Neutrophil (primary cell): Measurements from ENCODE around the gene EFCAB5.
A peak's percentile ranks its signal among the peaks of the same experiment; 100 is the strongest.
"Not testable (repeated sequence)": the region's sequence is repeated elsewhere in the genome, so short reads cannot be mapped to it uniquely, and the experiment has no call there.

Source experiments
- H3K27ac ChIP-seq: fragments of 200-600 bp; sonication (generic); 2 replicates; pipeline ENCODE4 v1.5.1; 2016; ENCODE audit warnings: mild to moderate bottlenecking, moderate library complexity
- H3K27me3 ChIP-seq: fragments of 200-600 bp; sonication (generic); 2 replicates; pipeline ENCODE4 v1.6.0; 2016; ENCODE audit warnings: mild to moderate bottlenecking
- H3K36me3 ChIP-seq: fragments of 200-600 bp; sonication (generic); 2 replicates; pipeline ENCODE4 v1.5.1; 2017
- H3K4me1 ChIP-seq, 2 experiments: fragments of 200-600 bp in 1 of 2; sonication (generic) in 1 of 2; 1 replicate in 1 of 2; 2 replicates in 1 of 2; pipeline versions ENCODE4 v1.5.1 to v1.6.1; 2013 to 2016; ENCODE audit warnings: low read depth in 1 of 2, low read length in 1 of 2, mild to moderate bottlenecking in 1 of 2, moderate library complexity in 1 of 2; ENCODE audit not compliant: control insufficient read depth in 1 of 2, insufficient read depth in 1 of 2
- H3K4me3 ChIP-seq, 2 experiments: fragments of 200-600 bp in 1 of 2; sonication (generic) in 1 of 2; 1 replicate in 1 of 2; 2 replicates in 1 of 2; pipeline ENCODE4 v1.5.1; 2013 to 2016; ENCODE audit warnings: low read depth in 1 of 2, low read length in 1 of 2, mild to moderate bottlenecking in 1 of 2, moderate library complexity in 1 of 2
- H3K9me3 ChIP-seq: fragments of 200-600 bp; sonication (generic); 2 replicates; pipeline ENCODE4 v1.5.1; 2016
- TF ChIP-seq, protein P1 (sequence below): fragments of 200-600 bp; sonication (generic); IDR thresholded peaks from 2 replicates; pipeline ENCODE4 v1.5.1; 2016; ENCODE audit warnings: antibody characterized with exemption

Gene EFCAB5

GRCh38 chr17:29956225-29956624 lies 14.8 kb downstream of the EFCAB5 start:
- H3K36me3 ChIP-seq = no peaks in the 10 kb centered on the region
- no peak overlapping the region for H3K4me3 ChIP-seq
- peaks cover 8 to 12% of the 10 kb centered on the region in 2 experiments for H3K4me1 ChIP-seq
- TF ChIP-seq, protein P1, sequence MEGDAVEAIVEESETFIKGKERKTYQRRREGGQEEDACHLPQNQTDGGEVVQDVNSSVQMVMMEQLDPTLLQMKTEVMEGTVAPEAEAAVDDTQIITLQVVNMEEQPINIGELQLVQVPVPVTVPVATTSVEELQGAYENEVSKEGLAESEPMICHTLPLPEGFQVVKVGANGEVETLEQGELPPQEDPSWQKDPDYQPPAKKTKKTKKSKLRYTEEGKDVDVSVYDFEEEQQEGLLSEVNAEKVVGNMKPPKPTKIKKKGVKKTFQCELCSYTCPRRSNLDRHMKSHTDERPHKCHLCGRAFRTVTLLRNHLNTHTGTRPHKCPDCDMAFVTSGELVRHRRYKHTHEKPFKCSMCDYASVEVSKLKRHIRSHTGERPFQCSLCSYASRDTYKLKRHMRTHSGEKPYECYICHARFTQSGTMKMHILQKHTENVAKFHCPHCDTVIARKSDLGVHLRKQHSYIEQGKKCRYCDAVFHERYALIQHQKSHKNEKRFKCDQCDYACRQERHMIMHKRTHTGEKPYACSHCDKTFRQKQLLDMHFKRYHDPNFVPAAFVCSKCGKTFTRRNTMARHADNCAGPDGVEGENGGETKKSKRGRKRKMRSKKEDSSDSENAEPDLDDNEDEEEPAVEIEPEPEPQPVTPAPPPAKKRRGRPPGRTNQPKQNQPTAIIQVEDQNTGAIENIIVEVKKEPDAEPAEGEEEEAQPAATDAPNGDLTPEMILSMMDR = no peak
- no peaks in the 10 kb centered on the region for H3K27me3 ChIP-seq
- peak overlapping the region; percentile 66 for H3K27ac ChIP-seq
- no peaks in the 10 kb centered on the region for H3K9me3 ChIP-seq

GRCh38 chr17:29957488-29957887 lies 16.1 kb downstream of the EFCAB5 start:
- not testable (repeated sequence) for H3K27ac ChIP-seq, H3K36me3 ChIP-seq, H3K27me3 ChIP-seq, H3K9me3 ChIP-seq, H3K4me3 ChIP-seq
- peaks cover 8 to 12% of the 10 kb centered on the region in 2 experiments for H3K4me1 ChIP-seq

GRCh38 chr17:29958947-29959657 lies 17.7 kb downstream of the EFCAB5 start:
- no peaks in the 10 kb centered on the region for H3K27me3 ChIP-seq
- no peak overlapping the region for H3K27ac ChIP-seq
- no peaks in the 10 kb centered on the region for H3K9me3 ChIP-seq
- H3K36me3 ChIP-seq = no peaks in the 10 kb centered on the region
- peaks cover 8 to 12% of the 10 kb centered on the region in 2 experiments for H3K4me1 ChIP-seq
- H3K4me3 ChIP-seq = no peak overlapping the region
- TF ChIP-seq, protein P1 = no peak

DNA sequence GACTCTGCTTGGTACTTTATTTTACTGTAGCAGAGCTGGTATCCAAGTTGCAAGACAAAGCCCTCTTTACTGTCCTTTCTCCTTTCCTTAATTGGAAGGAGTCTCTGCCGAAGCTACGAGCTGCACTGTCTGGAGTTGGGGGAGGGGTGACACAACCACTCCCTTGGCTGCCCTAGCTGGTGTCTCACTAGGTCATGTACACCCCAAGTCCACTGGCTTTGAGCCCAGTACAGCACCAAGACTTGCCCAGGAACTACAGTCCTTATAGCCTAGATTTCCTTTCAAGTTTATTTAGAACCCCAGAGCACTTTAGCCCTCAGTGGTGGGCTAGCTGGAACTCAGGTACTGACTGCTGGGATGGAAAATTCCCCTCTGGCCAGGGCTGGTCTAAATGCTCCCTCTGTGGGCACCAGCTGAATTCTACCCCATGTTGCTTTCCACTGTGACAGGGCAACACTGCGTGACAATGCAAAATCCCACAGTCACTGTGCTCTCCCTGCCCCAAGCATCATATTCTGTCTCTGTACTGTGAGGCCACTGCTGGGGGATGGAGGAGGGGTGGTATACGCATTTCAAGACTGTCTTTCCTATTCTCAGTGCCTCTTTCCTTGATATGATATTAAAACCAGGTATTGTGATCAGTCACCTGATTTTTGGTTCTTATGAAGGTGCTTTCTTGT lies 18.4 kb downstream of the EFCAB5 start:
- TF ChIP-seq, protein P1 = no peak
- H3K9me3 ChIP-seq = no peaks in the 10 kb centered on the region
- no peaks in the 10 kb centered on the region for H3K27me3 ChIP-seq
- H3K36me3 ChIP-seq = no peaks in the 10 kb centered on the region
- H3K4me3 ChIP-seq = no peak overlapping the region
- no peak overlapping the region for H3K27ac ChIP-seq
- H3K4me1 ChIP-seq = peaks cover 8 to 12% of the 10 kb centered on the region in 2 experiments

GRCh38 chr17:29962656-29963055 lies 21.2 kb downstream of the EFCAB5 start:
- Histone ChIP-seq H3K4me3 (no peak overlapping the region), H3K4me1 (no peaks in the 10 kb centered on the region), H3K27me3 (no peaks in the 10 kb centered on the region), H3K36me3 (no peaks in the 10 kb centered on the region), H3K9me3 (no peaks in the 10 kb centered on the region), H3K27ac (no peak overlapping the region)
- TF ChIP-seq, protein P1 = no peak

DNA sequence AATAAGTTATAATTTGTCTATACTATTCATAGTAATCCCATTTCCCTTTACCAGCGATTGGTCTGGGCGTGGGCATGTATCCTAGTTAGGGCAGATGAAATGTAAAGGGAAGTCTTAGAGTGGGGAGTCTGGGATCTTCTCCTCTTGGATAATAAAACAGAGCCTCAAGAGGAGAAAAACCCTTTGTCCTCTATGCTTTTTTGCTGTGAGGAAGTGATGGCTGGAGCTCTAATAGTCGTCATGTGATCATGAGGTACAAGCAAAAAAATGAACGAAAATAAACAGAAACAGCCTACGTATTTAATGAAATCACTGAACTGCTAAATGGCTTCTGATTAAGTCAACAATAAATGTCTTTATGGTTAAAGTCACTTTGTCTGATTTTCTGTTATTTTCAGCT lies 26.8 kb downstream of the EFCAB5 start:
- no peaks in the 10 kb centered on the region for H3K9me3 ChIP-seq
- H3K27ac ChIP-seq = no peak overlapping the region
- H3K4me1 ChIP-seq = no peaks in the 10 kb centered on the region
- TF ChIP-seq, protein P1 = no peak
- no peaks in the 10 kb centered on the region for H3K27me3 ChIP-seq
- no peaks in the 10 kb centered on the region for H3K36me3 ChIP-seq
- H3K4me3 ChIP-seq = no peak overlapping the region
